Liver (tissue), 9 donors: ENCODE results near the gene DAB1. TPM values are rescaled to one million over a fixed set of nuclear protein-coding genes. Genes with fewer than 3 reads are reported as not detected.

ENCODE experiments used
- DNase-seq: peaks from one replicate; pipeline ENCODE4 v3.0.0-alpha.2; 2017; ENCODE audit warnings: low spot score
- H3K27ac ChIP-seq, 2 donors: one replicate each; pipeline ENCODE4 v1.7.0; 2013; ENCODE audit warnings: inconsistent platforms in 2 of 2, low read length in 2 of 2, control low read depth in 1 of 2, low read depth in 1 of 2, mild to moderate bottlenecking in 1 of 2
- H3K27me3 ChIP-seq, 4 donors: one replicate each; pipeline versions ENCODE4 v1.6.1 to v1.7.0; 2013; ENCODE audit warnings: low read length in 3 of 4, inconsistent platforms in 1 of 4, mild to moderate bottlenecking in 1 of 4, moderate library complexity in 1 of 4; ENCODE audit not compliant: control insufficient read depth in 4 of 4, insufficient read depth in 4 of 4
- H3K36me3 ChIP-seq, 4 donors: one replicate each; pipeline versions ENCODE4 v1.6.1 to v1.7.0; 2013; ENCODE audit warnings: low read length in 3 of 4, mild to moderate bottlenecking in 3 of 4, low read depth in 1 of 4, moderate library complexity in 1 of 4; ENCODE audit not compliant: control insufficient read depth in 4 of 4, insufficient read depth in 3 of 4
- H3K4me1 ChIP-seq, 4 donors: one replicate each; pipeline versions ENCODE4 v1.6.1 to v1.7.0; 2013; ENCODE audit warnings: low read length in 3 of 4, mild to moderate bottlenecking in 3 of 4, moderate library complexity in 1 of 4; ENCODE audit not compliant: control insufficient read depth in 4 of 4, insufficient read depth in 4 of 4
- H3K4me3 ChIP-seq, 3 donors: one replicate each; pipeline versions ENCODE4 v1.6.1 to v1.7.0; 2013; ENCODE audit warnings: low read length in 3 of 3, control low read depth in 1 of 3, low read depth in 1 of 3, mild to moderate bottlenecking in 1 of 3
- H3K9ac ChIP-seq, 2 donors: one replicate each; pipeline ENCODE4 v1.7.0; 2013; ENCODE audit warnings: low read length in 2 of 2, mild to moderate bottlenecking in 2 of 2, moderate library complexity in 2 of 2, control low read depth in 1 of 2, low read depth in 1 of 2
- H3K9me3 ChIP-seq, 4 donors: one replicate each; pipeline versions ENCODE4 v1.6.1 to v1.7.0; 2013; ENCODE audit warnings: low read length in 3 of 4; ENCODE audit not compliant: control insufficient read depth in 4 of 4
- EGR1 ChIP-seq, 2 donors: IDR thresholded peaks; 2 replicates each; pipeline ENCODE4 v1.6.1; 2016 to 2018; ENCODE audit warnings: antibody characterized with exemption in 2 of 2, low read depth in 2 of 2
- FOXA1 ChIP-seq: IDR thresholded peaks from 2 replicates; pipeline ENCODE4 v1.6.1; 2016; ENCODE audit warnings: antibody characterized with exemption
- FOXA2 ChIP-seq: IDR thresholded peaks from 2 replicates; pipeline ENCODE4 v1.6.1; 2016; ENCODE audit warnings: antibody characterized with exemption
- GABPA ChIP-seq, 2 donors: IDR thresholded peaks in 1 of 2; conservative IDR thresholded peaks in 1 of 2; 2 replicates each; pipeline ENCODE4 v1.6.1; 2016; ENCODE audit warnings: antibody characterized with exemption in 2 of 2, mild to moderate bottlenecking in 1 of 2, moderate library complexity in 1 of 2
- HNF4A ChIP-seq, 2 donors: conservative IDR thresholded peaks; 2 replicates each; pipeline ENCODE4 v1.6.1; 2016; ENCODE audit warnings: antibody characterized with exemption in 2 of 2, mild to moderate bottlenecking in 2 of 2
- HNF4G ChIP-seq: IDR thresholded peaks from 2 replicates; pipeline ENCODE4 v1.6.1; 2016; ENCODE audit warnings: antibody characterized with exemption
- JUND ChIP-seq, 2 donors: IDR thresholded peaks; 2 replicates each; pipeline ENCODE4 v1.6.1; 2016; ENCODE audit warnings: antibody characterized with exemption in 2 of 2
- NR2F2 ChIP-seq: IDR thresholded peaks from 2 replicates; pipeline ENCODE4 v1.6.1; 2016; ENCODE audit warnings: antibody characterized with exemption
- RAD21 ChIP-seq, 2 donors: IDR thresholded peaks; 2 replicates each; pipeline ENCODE4 v1.6.1; 2016; ENCODE audit warnings: antibody characterized with exemption in 2 of 2, mild to moderate bottlenecking in 2 of 2
- RXRA ChIP-seq, 2 donors: IDR thresholded peaks; 2 replicates each; pipeline ENCODE4 v1.6.1; 2017 to 2018; ENCODE audit warnings: antibody characterized with exemption in 2 of 2, mild to moderate bottlenecking in 1 of 2
- SP1 ChIP-seq: IDR thresholded peaks from 2 replicates; pipeline ENCODE4 v1.6.1; 2018; ENCODE audit warnings: antibody characterized with exemption, mild to moderate bottlenecking
- TAF1 ChIP-seq: conservative IDR thresholded peaks from 2 replicates; pipeline ENCODE4 v1.6.1; 2016; ENCODE audit warnings: antibody characterized with exemption, mild to moderate bottlenecking
- YY1 ChIP-seq: IDR thresholded peaks from 2 replicates; pipeline ENCODE4 v1.6.1; 2016; ENCODE audit warnings: antibody characterized with exemption, mild to moderate bottlenecking
- WGBS: extraction: QIAGEN DNeasy Blood & Tissue Kit; methylation state at CpG from one replicate; pipeline ENCODE4 v1.1.7; 2013; 5-methylcytosine and 5-hydroxymethylcytosine counted together
- polyA plus RNA-seq, 2 donors: library from polyadenylated mRNA; stranded (reverse) in 1 of 2; unstranded in 1 of 2; fragments of 200-250 nt in 1 of 2; fragments of >200 nt in 1 of 2; fragmentation: Nextera tagmentation in 1 of 2; extraction: Ambion mirVana in 1 of 2; gene quantifications; one replicate each; pipeline versions ENCODE4 v1.2.1 to v1.2.3, GENCODE V29; 2013 to 2015
- total RNA-seq, 2 donors: library from RNA; depleted of rRNA; stranded (reverse); fragments of >200 nt; gene quantifications; one replicate each; pipeline ENCODE4 v1.2.3, GENCODE V29; 2014
- TF ChIP-seq, protein P1 (sequence below): IDR thresholded peaks from 2 replicates; pipeline ENCODE4 v1.6.1; 2016; ENCODE audit warnings: antibody characterized with exemption
- TF ChIP-seq, protein P2 (sequence below): fragments of 150-350 bp; IDR thresholded peaks from 2 replicates; pipeline ENCODE4 v1.5.1; 2017; ENCODE audit warnings: improper control_type of control experiment, low read depth, low read length; ENCODE audit not compliant: missing input control
- TF ChIP-seq, protein P3 (sequence below): IDR thresholded peaks from 2 replicates; pipeline ENCODE4 v1.6.1; 2016; ENCODE audit warnings: antibody characterized with exemption
- TF ChIP-seq, protein P4 (sequence below): IDR thresholded peaks from 2 replicates; pipeline ENCODE4 v1.6.1; 2016; ENCODE audit warnings: antibody characterized with exemption
- donor health status: healthy.
- donor health status: healthy.
- donor health status: healthy.
- donor health status: healthy.
- donor health status: healthy.

The DAB1 gene
- total and polyA plus RNA-seq, 4 donors = 0.54 to 1.7 (median 1.2) TPM

DNA sequence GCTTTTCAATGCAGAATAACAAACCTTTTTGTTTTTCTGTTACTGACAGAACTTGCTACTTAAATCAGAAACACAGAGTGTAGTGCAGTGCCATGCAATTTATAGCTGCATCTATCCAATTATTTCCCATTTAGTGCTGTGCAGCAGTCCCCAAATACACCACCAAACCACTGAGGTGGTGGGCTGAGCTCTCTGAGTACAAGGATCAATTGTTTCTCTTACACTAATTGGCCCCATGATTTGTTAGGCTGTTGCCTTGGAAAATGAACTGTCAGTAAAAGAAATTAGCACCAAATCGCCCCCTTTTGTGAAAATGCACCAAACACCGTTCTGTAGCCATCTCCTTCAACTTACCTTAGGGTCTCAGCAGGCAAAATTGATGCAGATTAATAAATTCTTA, 339.2 kb downstream of the DAB1 start:
- no peaks in the 10 kb centered on the region for H3K4me1 ChIP-seq
- no peaks in the 10 kb centered on the region for H3K27me3 ChIP-seq
- H3K36me3 ChIP-seq = peaks cover 0 to 3% (median 0%) of the 10 kb centered on the region in 4 donors
- H3K27ac ChIP-seq = no peak overlapping the region
- TF ChIP-seq SP1 (no peak), FOXA2 (no peak), EGR1 (IDR thresholded peaks at IDR 0.05; ENCODE audit: low read depth in 2 of 2) (no peak), TAF1 (no peak), JUND (IDR thresholded peaks at IDR 0.05) (no peak), NR2F2 (no peak), HNF4G (no peak), RAD21 (IDR thresholded peaks at IDR 0.05) (no peak), YY1 (no peak), GABPA (IDR thresholded peaks at IDR 0.05 in 1 of 2, conservative IDR thresholded peaks at IDR 0.05 in 1 of 2) (no peak), HNF4A (conservative IDR thresholded peaks at IDR 0.05) (no peak), RXRA (IDR thresholded peaks at IDR 0.05) (no peak)
- TF ChIP-seq, protein P1, sequence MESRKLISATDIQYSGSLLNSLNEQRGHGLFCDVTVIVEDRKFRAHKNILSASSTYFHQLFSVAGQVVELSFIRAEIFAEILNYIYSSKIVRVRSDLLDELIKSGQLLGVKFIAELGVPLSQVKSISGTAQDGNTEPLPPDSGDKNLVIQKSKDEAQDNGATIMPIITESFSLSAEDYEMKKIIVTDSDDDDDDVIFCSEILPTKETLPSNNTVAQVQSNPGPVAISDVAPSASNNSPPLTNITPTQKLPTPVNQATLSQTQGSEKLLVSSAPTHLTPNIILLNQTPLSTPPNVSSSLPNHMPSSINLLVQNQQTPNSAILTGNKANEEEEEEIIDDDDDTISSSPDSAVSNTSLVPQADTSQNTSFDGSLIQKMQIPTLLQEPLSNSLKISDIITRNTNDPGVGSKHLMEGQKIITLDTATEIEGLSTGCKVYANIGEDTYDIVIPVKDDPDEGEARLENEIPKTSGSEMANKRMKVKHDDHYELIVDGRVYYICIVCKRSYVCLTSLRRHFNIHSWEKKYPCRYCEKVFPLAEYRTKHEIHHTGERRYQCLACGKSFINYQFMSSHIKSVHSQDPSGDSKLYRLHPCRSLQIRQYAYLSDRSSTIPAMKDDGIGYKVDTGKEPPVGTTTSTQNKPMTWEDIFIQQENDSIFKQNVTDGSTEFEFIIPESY = no peak
- TF ChIP-seq, protein P2, sequence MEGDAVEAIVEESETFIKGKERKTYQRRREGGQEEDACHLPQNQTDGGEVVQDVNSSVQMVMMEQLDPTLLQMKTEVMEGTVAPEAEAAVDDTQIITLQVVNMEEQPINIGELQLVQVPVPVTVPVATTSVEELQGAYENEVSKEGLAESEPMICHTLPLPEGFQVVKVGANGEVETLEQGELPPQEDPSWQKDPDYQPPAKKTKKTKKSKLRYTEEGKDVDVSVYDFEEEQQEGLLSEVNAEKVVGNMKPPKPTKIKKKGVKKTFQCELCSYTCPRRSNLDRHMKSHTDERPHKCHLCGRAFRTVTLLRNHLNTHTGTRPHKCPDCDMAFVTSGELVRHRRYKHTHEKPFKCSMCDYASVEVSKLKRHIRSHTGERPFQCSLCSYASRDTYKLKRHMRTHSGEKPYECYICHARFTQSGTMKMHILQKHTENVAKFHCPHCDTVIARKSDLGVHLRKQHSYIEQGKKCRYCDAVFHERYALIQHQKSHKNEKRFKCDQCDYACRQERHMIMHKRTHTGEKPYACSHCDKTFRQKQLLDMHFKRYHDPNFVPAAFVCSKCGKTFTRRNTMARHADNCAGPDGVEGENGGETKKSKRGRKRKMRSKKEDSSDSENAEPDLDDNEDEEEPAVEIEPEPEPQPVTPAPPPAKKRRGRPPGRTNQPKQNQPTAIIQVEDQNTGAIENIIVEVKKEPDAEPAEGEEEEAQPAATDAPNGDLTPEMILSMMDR = no peak
- TF ChIP-seq, protein P3, sequence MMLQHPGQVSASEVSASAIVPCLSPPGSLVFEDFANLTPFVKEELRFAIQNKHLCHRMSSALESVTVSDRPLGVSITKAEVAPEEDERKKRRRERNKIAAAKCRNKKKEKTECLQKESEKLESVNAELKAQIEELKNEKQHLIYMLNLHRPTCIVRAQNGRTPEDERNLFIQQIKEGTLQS = no peak
- TF ChIP-seq, protein P4, sequence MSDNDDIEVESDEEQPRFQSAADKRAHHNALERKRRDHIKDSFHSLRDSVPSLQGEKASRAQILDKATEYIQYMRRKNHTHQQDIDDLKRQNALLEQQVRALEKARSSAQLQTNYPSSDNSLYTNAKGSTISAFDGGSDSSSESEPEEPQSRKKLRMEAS = no peak
- DNase-seq = no peak
- 83% methylated on average over 2 of the region's 2 CpGs for WGBS
- no peaks in the 10 kb centered on the region for H3K9me3 ChIP-seq
- no peak overlapping the region for H3K4me3 ChIP-seq
- no peak overlapping the region for H3K9ac ChIP-seq

DNA sequence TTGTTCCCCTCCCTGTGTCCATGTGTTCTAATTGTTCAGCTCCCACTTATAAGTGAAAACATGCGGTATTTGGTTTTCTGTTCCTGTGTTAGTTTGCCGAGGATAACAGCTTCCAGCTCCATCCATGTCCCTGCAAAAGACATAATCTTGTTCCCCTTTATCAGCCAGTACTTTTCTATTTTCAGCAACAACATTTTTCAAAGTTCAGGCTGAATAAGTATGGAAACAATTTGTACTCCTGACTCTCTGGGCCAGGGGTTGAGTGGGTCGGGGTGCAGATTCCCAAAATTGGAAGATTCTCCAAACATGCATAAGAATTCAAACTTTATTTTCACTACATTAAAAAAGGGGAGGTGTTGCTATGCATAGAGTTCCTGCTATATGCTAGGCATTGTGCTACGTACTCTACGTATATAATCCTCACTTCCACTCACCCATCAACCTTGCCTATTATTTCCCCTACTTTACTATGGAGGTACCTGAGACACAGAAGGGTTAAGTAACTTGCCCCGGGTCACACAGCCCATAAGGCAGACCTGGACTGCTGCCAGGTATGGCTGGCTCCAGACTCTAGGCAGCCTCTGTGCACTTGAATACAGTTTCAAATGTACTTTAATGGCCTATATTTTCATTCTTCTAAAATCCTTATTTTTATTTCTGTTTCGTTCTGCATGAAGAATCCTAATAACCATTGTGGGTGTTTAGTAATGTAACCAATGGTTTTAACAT, 341.0 kb downstream of the DAB1 start:
- no peaks in the 10 kb centered on the region for H3K4me1 ChIP-seq
- peaks cover 0 to 3% (median 0%) of the 10 kb centered on the region in 4 donors for H3K36me3 ChIP-seq
- no peak overlapping the region for H3K4me3 ChIP-seq
- DNase-seq = no peak
- no peaks in the 10 kb centered on the region for H3K27me3 ChIP-seq
- no peak overlapping the region for H3K27ac ChIP-seq
- no peak overlapping the region for H3K9ac ChIP-seq
- no peaks in the 10 kb centered on the region for H3K9me3 ChIP-seq
- WGBS = 83% methylated on average over 7 of the region's 7 CpGs
- no peak for TF ChIP-seq FOXA2
- TF ChIP-seq NR2F2 = peak; percentile 92
- peak; percentile 16 for TF ChIP-seq SP1
- TF ChIP-seq YY1 = no peak
- TF ChIP-seq, protein P1 = no peak
- no peak for TF ChIP-seq JUND (IDR thresholded peaks at IDR 0.05)
- TF ChIP-seq RAD21 (IDR thresholded peaks at IDR 0.05) = peak in 1 of 2 donors; percentile 43
- no peak for TF ChIP-seq EGR1 (IDR thresholded peaks at IDR 0.05; ENCODE audit: low read depth in 2 of 2)
- TF ChIP-seq HNF4A (conservative IDR thresholded peaks at IDR 0.05) = no peak
- TF ChIP-seq GABPA (IDR thresholded peaks at IDR 0.05 in 1 of 2, conservative IDR thresholded peaks at IDR 0.05 in 1 of 2) = no peak
- no peak for TF ChIP-seq TAF1
- TF ChIP-seq RXRA (IDR thresholded peaks at IDR 0.05) = peak; percentile 24 to 29
- TF ChIP-seq FOXA1 = no peak
- no peak for TF ChIP-seq HNF4G
- TF ChIP-seq, protein P4 = peak; percentile 19
- TF ChIP-seq, protein P2 = no peak
